ENCODE data around the gene GRIK4.
A peak's percentile ranks its signal among the peaks of the same experiment; 100 is the strongest.

GRIK4 gene

GRCh38 chr11:120818097-120818496, 306.5 kb downstream of the GRIK4 start:
- DNase-seq = no peak

- no peak for DNase-seq
Observed at GRCh38 chr11:120819003-120819402, 307.5 kb downstream of the GRIK4 start.

GRCh38 chr11:120819437-120820365, 308.2 kb downstream of the GRIK4 start:
- DNase-seq = no peak

DNA sequence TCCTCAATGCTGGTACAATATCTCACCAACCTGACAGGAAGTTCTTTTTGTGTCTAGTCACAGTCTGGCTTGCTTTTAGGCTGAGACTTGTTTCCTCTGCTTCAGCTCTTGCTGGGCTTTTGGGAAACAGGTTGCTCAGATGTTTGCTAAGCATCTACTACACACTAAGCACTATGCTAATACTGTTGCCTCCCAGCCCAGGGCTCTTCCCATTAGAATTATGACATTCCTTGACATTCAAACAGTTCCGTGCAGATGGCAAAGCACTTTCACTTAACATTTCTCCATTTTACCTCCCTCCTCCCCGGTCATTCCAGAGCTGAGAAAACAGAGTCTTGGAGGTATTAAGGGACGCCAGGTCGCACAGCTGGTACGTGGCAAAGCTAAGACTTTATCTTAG, 311.6 kb downstream of the GRIK4 start:
- DNase-seq = no peak

- DNase-seq = no peak
Observed at GRCh38 chr11:120824242-120824641, 312.7 kb downstream of the GRIK4 start.

DNA sequence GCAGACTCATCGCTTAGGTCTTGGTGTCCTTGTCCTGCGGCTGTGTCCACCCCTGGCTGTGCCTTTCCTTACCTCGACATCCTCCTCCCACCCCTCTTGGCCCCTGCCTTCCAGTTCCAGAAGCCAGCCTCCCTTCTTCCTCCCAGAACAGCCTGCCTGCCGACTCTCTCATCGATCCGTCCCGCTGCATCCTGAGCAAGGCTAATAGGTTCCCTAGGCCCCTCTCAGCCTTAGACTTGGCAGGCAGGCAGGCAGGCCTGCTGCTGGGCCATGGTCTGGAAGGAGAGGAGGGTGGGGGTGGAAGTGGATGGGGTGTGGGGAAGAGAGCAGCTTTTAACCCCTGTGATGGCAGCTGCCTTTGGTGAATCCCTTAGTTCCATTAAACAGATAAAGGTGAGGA, 315.6 kb downstream of the GRIK4 start:
- DNase-seq = no peak

GRCh38 chr11:120827820-120828219, 316.3 kb downstream of the GRIK4 start:
- DNase-seq = no peak

GRCh38 chr11:120828847-120829246, 317.3 kb downstream of the GRIK4 start:
- DNase-seq = no peak

GRCh38 chr11:120830085-120830620, 318.6 kb downstream of the GRIK4 start:
- no peak for DNase-seq

GRCh38 chr11:120832481-120833238, 321.1 kb downstream of the GRIK4 start:
- no peak for DNase-seq

- no peak for DNase-seq
Observed at GRCh38 chr11:120834686-120835210, 323.2 kb downstream of the GRIK4 start.

DNA sequence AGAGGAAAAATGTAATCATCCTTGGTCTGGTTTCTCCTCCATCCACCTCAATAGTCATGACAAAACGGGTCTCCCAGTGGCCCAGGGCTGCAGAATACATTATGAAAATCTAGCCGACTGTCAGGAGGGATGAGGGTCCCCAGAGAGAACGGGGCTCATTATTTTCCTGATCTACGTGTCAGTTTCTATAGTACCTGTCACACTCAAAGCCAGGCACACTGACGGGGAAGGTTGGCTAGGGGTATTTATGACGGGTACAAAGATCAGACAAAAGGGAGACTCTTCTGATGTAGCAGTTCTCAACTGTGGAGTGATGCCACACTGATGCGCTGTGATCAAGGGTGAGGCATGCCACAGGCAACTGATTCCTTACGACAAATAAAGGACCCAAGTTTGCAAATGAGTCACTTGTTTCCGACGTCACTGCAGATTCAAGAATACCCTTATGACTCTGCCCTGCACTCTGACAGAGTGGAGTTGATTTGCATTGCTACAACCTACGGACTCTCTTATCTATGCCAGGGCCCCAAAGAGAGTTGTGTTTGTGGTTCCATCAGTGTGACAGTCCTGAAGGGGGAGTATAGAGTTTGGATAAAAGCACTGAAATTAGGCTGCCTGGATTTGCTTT, 324.2 kb downstream of the GRIK4 start:
- DNase-seq = no peak

- no peak for DNase-seq
Observed at GRCh38 chr11:120837696-120838095, 326.1 kb downstream of the GRIK4 start.

DNA sequence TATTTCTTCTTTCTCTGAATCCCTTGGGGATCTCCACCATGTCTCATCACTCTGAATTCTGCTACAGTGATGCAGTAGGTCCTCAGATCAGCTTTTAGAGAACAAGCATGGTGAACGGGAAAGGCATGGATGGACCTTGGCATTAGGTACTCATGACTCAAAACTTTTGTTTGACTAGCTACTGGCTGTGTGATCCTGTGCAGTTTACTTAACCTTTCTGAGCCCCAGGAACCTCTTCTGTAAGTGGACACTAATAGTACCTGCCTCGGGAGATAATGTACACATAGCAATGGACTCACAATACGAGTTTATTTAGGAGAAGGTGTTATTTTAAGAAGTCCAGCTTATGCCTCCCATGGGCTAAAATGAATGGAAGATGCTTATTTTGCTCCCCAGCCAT, 327.7 kb downstream of the GRIK4 start:
- DNase-seq = no peak

DNA sequence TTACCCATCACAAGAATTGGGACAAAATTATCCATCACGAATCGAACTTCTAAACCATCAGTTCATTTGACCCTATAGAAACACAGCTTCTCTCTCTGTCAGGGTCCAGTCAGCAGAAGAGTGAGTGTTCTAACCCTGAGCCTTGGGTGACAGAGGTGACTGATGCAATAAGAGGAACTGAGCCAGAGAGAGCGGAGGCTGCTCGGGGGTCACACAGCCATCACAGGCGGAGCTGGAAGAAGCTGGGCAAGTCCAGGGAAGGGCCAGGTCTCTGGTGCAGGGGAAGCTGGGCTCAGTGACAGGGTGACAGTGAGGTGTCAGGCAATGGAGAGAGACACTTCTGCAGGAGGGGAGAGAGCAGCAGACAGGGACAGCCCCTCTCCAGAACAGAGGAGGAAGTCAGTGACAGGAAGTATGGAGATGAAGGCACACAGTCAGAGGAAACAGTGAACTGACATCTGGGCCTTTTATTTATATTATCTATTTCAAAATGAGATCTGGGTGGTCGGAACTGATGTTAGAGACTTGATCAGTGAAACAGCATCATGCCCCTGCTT, 328.4 kb downstream of the GRIK4 start:
- peak; percentile 22 for DNase-seq

DNA sequence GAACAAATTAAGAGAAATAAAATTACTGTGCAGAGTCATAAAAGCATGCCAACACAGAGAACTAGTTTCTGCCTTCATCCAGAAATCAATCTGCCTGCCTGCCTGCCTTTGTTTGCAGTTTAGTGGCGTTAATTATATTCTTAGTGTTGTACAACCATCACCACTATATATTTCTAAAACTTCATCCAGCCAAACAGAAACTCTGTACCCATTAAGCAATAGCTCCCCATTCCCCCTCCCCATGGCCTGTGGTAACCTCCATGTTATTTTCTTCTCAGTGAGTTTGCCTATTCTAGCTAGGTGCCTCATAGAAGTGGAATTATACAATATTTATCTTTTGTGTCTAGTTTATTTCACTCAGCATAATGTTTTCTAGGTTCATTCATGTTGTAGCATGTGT, 329.1 kb downstream of the GRIK4 start:
- DNase-seq = no peak

DNA sequence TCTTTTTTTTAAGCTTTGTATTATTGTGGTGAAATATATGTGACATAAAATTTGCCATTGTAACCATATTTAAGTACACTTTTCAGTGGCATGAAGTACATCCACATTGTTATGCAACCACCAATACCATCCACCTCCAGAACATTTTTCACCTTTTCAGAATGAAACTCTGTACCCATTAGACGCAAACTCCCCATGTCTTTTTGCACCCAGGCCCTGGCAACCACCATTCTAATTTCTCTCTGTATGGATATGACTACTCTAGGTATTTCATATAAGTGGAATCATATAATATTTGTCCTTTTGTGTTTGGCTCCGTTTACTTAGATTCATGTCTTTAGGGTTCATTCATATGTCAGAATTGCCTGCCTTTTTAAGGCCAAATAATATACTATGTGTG, 329.5 kb downstream of the GRIK4 start:
- DNase-seq = no peak

DNA sequence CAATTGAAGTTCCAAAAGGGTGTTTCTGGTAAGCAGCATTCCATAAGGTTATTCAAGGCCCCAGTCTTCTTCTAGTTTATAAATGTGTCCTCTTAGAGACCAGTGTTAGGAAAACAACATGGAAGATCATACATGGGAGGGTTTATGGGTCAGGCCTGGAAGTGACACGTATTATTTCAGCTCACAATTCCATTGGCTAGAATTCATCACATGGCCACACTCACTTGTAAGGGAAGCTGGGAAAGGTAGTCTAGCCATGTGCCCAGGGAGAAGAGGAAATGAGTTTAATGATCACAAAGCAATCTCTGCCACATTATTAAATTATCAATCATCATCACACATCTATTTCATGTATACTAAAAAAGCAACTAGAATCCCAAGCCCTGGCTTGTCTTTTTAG, 330.6 kb downstream of the GRIK4 start:
- DNase-seq = no peak

- DNase-seq = no peak
Observed at GRCh38 chr11:120853435-120853834, 341.9 kb downstream of the GRIK4 start.

DNA sequence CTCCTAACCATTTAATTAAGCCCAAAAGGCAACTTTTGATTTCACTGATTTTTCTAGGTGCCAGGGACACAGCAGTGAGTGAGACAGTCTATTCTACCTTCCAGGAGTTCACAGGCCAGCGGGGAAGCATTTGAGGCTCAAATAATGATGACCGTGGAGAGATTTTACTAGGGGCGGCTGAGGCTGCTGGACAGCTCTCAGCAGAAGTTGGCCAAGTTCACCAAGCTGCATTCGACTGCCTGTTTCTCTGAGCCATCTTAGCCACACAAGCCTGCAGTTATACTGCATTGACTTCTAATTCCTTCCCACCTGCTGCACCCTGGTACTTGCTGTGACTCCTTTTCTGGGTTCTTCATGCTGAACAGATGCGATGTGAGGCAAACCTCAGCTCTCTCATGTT, 343.4 kb downstream of the GRIK4 start:
- no peak for DNase-seq

GRCh38 chr11:120857508-120857907, 346.0 kb downstream of the GRIK4 start:
- no peak for DNase-seq

DNA sequence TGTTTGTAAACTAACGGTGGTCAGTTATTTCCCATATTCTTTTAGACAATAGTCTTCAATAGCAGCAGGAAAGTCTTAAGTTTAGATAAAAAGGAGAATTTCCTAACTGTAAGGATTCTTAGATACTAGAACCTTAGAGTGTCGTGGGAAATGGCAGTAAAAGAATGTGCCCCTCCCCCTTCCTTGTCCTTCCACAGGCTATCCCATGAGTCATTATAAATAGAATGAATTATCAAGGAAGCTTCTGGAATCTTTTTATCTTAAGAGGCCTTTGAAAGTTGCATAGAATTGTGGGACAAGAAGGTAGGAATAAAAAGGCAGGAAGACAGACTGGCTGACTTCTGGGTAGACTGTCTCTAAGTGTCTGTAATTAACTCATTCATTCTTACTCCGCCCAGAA, 347.2 kb downstream of the GRIK4 start:
- DNase-seq = no peak

Measured in KG1 (cell line).